Calu3 (cell line): Measurements from ENCODE around the gene PTPRF. TPM values are rescaled to one million over a fixed set of nuclear protein-coding genes. Genes with fewer than 3 reads are reported as not detected.

ENCODE experiments used
- BruUV-seq: library from RNA; stranded (reverse); fragments of 400-500 nt; replicated peaks from 2 replicates; lab custom pipeline; 2021; lab: Mats Ljungman, UMichigan
- CTCF ChIA-PET: fragments of 300-600 bp; sonication (Branson Sonifier 250); formaldehyde crosslinking; loops from one replicate; lab custom pipeline; 2022; ENCODE audit warnings: antibody characterized with exemption; lab: Charles Lee
- DNase-seq: peaks from one replicate; pipeline ENCODE4 v3.0.0; 2022
- H3K27ac Mint-ChIP-seq: one replicate; pipeline ENCODE4 v1.8.0; 2022; ENCODE audit warnings: mixed read lengths; ENCODE audit not compliant: unreplicated experiment
- H3K27me3 Mint-ChIP-seq: one replicate; pipeline ENCODE4 v1.8.0; 2022; ENCODE audit warnings: mixed read lengths; ENCODE audit not compliant: unreplicated experiment
- H3K36me3 Mint-ChIP-seq: one replicate; pipeline ENCODE4 v1.8.0; 2022; ENCODE audit warnings: mild to moderate bottlenecking, moderate library complexity, mixed read lengths; ENCODE audit not compliant: insufficient read depth, unreplicated experiment
- H3K4me1 Mint-ChIP-seq: one replicate; pipeline ENCODE4 v1.8.0; 2022; ENCODE audit warnings: mild to moderate bottlenecking, low read depth, mixed read lengths; ENCODE audit not compliant: unreplicated experiment
- H3K4me3 Mint-ChIP-seq: one replicate; pipeline ENCODE4 v1.8.0; 2022; ENCODE audit warnings: mild to moderate bottlenecking, low read depth, moderate library complexity, mixed read lengths; ENCODE audit not compliant: unreplicated experiment
- H3K9me3 Mint-ChIP-seq: one replicate; pipeline ENCODE4 v1.8.0; 2022; ENCODE audit warnings: low read depth, mixed read lengths; ENCODE audit not compliant: unreplicated experiment
- intact Hi-C: fragments of 100-400 bp; cut with micrococcal nuclease; formaldehyde crosslinking; loops from one replicate; pipeline ENCODE4 v1.10.0; 2022; ENCODE audit not compliant: unreplicated experiment
- total RNA-seq: library from RNA; stranded (reverse); gene quantifications from 2 replicates; pipeline ENCODE4 v1.2.3, GENCODE V29; 2022
- TF ChIP-seq, protein P1 (sequence below): fragments of 200-600 bp; IDR thresholded peaks from one replicate; pipeline ENCODE4 v1.8.0; 2022; ENCODE audit warnings: antibody characterized with exemption; ENCODE audit not compliant: unreplicated experiment

The PTPRF gene
- total RNA-seq, 1 experiment from 2014 or later, result 318 TPM

- H3K4me1 Mint-ChIP-seq, result no peaks in the 10 kb centered on the region
- CTCF ChIA-PET, result no interaction called here
- H3K27ac Mint-ChIP-seq, result no peak overlapping the region
- intact Hi-C loops, result no loop called here
- no peaks in the 10 kb centered on the region for H3K9me3 Mint-ChIP-seq
- peaks cover 18% of the 10 kb centered on the region for H3K36me3 Mint-ChIP-seq
- DNase-seq, result no peak
- H3K4me3 Mint-ChIP-seq, result no peak overlapping the region
- TF ChIP-seq, protein P1, sequence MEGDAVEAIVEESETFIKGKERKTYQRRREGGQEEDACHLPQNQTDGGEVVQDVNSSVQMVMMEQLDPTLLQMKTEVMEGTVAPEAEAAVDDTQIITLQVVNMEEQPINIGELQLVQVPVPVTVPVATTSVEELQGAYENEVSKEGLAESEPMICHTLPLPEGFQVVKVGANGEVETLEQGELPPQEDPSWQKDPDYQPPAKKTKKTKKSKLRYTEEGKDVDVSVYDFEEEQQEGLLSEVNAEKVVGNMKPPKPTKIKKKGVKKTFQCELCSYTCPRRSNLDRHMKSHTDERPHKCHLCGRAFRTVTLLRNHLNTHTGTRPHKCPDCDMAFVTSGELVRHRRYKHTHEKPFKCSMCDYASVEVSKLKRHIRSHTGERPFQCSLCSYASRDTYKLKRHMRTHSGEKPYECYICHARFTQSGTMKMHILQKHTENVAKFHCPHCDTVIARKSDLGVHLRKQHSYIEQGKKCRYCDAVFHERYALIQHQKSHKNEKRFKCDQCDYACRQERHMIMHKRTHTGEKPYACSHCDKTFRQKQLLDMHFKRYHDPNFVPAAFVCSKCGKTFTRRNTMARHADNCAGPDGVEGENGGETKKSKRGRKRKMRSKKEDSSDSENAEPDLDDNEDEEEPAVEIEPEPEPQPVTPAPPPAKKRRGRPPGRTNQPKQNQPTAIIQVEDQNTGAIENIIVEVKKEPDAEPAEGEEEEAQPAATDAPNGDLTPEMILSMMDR, result no peak
- no peaks in the 10 kb centered on the region for H3K27me3 Mint-ChIP-seq
- no TSS peak for BruUV-seq
These were observed 69.6 kb downstream of the PTPRF start for GRCh38 chr1:43600033-43601020.

DNA sequence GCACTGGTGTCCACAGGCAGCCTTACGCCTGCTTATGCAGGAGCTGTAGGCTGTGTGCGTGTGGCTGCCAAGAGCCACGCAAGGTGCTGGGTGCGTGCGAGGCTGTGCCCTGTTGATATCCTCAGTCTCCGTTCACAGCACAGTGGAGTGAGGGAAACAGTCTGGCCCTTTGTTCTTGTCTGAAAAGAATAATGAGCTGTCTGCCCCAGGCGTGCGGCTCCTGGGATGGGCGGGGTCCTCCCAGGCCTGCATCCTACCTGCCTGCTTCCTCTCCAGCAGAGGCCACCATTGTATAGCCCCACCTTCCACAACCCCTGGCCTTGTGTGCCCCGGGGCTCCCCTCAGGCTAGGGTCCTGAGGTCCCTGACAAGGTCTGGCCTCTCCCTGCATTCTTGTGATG is 72.3 kb downstream of the PTPRF start:
- no peaks in the 10 kb centered on the region for H3K4me1 Mint-ChIP-seq
- no TSS peak for BruUV-seq
- DNase-seq, result no peak
- no peak overlapping the region for H3K4me3 Mint-ChIP-seq
- H3K27me3 Mint-ChIP-seq, result no peaks in the 10 kb centered on the region
- CTCF ChIA-PET, result no interaction called here
- H3K9me3 Mint-ChIP-seq, result no peaks in the 10 kb centered on the region
- intact Hi-C loops, result no loop called here
- no peak overlapping the region for H3K27ac Mint-ChIP-seq
- peaks cover 19% of the 10 kb centered on the region for H3K36me3 Mint-ChIP-seq
- TF ChIP-seq, protein P1, result no peak

- Mint-ChIP-seq H3K27me3 (no peaks in the 10 kb centered on the region), H3K36me3 (peaks cover 30% of the 10 kb centered on the region), H3K27ac (no peak overlapping the region), H3K4me1 (no peaks in the 10 kb centered on the region), H3K4me3 (no peak overlapping the region), H3K9me3 (no peaks in the 10 kb centered on the region)
- TF ChIP-seq, protein P1, result no peak
- intact Hi-C loops, result no loop called here
- CTCF ChIA-PET, result no interaction called here
- no TSS peak for BruUV-seq
- no peak for DNase-seq
These were observed 73.5 kb downstream of the PTPRF start for GRCh38 chr1:43604192-43604591.

- no peak overlapping the region for H3K4me3 Mint-ChIP-seq
- no peak for DNase-seq
- H3K27ac Mint-ChIP-seq, result no peak overlapping the region
- H3K27me3 Mint-ChIP-seq, result no peaks in the 10 kb centered on the region
- CTCF ChIA-PET, result no interaction called here
- no peaks in the 10 kb centered on the region for H3K4me1 Mint-ChIP-seq
- TF ChIP-seq, protein P1, result no peak
- no TSS peak for BruUV-seq
- H3K9me3 Mint-ChIP-seq, result no peaks in the 10 kb centered on the region
- peaks cover 30% of the 10 kb centered on the region for H3K36me3 Mint-ChIP-seq
- intact Hi-C loops, result no loop called here
These were observed 74.5 kb downstream of the PTPRF start for GRCh38 chr1:43605157-43605556.
